Right lobe of liver (tissue), 4 donors: ENCODE data around the gene AAK1.

Experiments used
- CTCF ChIP-seq, 4 donors: fragments of 200-600 bp in 3 of 4; fragments of 450-650 bp in 1 of 4; IDR thresholded peaks; one replicate each; pipeline versions ENCODE4 v1.5.1 to v1.8.0; 2016 to 2022; ENCODE audit warnings: antibody characterized with exemption in 4 of 4, mild to moderate bottlenecking in 2 of 4
- POLR2A ChIP-seq: fragments of 450-650 bp; IDR thresholded peaks from one replicate; pipeline ENCODE4 v1.6.1; 2017; ENCODE audit warnings: antibody characterized with exemption, mild to moderate bottlenecking
- donor health status: DM: no; HTN: no; CAD: no.
- donor health status: DM: no; HTN: no; CAD: no.
- donor health status: DM: no; HTN: yes; CAD: no.

GRCh38 chr2:69616755-69617154 lies 26.8 kb downstream of the AAK1 start:
- no peak for TF ChIP-seq CTCF (IDR thresholded peaks at IDR 0.05)
- TF ChIP-seq POLR2A = no peak
